ENCODE results near the gene FMNL2.

The FMNL2 gene

DNA sequence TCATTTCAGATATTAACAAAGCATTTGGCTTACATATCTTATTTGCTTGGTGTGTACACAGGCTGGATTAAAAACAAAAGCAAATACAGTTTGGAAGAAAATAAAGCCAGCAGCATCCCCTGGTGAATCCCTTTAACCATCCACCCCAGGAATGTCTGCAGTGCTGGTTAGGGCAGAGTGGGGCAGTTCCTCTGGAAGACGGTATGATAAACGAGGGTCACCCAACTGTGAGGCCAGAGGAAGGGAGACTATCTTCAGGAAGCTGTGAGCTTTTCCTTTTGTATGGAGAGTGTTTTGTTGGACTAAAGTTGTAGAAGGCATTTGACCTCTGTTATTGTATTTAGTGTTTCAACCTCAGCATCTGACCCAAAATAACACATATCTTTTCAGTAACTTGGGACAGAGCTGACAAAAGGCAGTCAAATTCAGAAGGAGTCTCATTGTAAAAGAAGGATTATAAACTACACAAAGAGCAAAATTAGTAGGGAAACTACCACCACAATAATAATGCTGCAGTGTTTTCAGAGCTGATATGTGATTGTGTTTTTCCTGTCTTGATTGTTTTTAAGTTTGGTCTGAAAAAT, 159.1 kb downstream of the FMNL2 start:
- DNase-seq (ENCODE audit: low read depth in 2 of 2): no peak

DNA sequence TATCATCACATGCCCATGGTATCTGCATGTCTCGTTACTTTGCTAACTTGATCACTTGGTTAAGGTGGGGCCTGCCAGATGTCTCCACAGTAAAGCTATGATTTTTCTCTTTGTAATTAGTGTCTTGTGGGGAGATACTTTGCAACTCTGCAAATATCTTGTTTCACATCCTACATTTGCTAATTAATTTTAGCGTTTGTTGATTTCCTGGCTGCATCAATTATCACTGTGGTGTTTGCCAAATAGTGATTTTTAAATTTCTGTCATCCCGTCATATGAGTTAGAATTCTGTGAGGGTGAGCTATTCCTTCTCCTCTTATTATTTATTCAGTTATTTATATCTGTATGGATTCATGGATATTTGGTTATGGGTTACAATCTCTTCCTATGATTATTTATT, 161.4 kb downstream of the FMNL2 start:
- DNase-seq (ENCODE audit: low read depth in 2 of 2): no peak

DNA sequence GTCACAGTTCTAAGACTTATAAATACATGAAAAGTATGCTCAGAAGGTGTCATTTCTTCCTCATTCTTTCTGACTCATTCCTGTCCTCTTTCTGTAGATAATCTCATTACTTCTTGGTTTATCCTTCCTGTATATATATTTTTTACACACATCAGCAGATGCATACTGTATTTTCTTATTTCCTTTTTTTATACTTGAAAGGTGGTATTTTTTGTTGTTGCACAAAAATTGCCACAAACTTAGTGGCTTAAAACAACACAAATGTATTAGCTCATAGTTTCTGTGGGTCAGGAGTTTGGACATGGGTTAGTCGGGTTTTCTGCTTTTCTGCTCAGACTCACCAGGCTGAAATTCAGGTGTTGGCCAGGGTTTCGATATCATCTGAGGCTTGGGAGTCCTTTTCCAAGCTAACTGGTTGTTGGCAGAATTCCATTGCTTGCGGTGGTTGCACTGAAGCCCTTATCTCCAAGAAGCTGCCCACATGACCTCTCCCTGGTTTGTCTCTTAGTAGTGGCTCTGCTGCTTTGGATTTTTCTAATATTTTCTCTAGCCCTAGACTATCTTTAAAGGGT, 162.6 kb downstream of the FMNL2 start:
- no peak for DNase-seq (ENCODE audit: low read depth in 2 of 2)

DNA sequence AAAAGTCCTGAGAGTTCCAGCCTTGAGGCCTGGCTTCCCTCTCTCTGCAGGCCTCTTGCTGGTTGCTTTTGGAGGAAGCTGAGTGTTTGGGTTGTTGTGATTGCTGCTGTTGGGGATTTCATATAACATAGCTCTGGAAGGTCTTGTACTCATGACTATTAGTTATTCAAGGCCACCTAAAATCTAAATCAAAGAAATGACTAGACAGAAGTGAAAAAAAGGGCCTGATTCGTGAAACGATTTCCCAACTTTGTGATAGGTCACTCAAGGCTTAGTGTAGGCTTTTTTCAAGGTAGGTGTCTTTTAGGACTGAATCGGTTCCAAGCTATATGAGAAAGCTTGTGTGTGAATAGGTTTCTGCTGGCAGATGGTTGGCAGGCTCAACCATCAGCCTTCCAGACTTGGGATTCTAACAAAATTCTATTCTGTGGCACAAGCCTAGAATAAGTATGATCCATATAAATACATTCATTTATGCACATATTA, 164.4 kb downstream of the FMNL2 start:
- no peak for DNase-seq (ENCODE audit: low read depth in 2 of 2)

DNA sequence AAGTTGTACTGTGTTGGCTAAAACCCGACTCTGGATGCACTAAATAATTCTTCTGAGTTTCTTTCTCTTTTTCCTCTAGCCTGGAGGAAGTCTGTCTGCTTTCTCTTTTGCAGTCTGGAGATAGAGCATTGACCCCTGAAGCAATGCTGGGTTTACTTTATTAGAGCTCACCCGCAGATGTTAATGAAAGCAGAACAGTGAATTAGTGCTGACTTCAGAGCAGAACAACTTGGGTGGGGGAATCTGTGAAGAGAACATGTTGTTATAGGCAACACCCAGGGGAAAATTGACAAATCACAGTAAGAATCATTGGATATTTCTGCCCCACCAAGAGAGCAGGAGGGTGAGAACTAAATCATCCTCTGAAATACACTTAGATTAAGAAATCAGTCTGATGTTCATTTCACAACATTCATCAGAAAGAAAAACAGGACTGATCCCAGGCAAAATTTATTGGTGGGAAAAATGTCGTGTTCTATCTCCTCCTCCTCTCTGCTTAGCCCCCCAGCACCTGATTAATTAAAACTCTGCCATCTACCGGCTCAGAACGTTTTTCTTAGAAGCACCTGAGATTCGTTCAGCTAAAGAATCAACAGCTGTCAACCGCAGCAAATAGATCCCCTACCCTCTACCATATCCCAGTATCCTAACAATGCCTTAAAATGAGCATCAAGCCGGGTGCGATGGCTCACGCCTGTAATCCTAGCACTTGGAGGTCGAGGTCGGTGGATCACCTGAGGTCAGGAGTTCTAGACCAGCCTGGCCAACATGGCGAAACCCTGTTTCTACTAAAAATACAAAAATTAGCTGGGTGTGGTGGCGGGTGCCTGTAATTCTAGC, 165.1 kb downstream of the FMNL2 start:
- DNase-seq (ENCODE audit: low read depth in 2 of 2): no peak

DNA sequence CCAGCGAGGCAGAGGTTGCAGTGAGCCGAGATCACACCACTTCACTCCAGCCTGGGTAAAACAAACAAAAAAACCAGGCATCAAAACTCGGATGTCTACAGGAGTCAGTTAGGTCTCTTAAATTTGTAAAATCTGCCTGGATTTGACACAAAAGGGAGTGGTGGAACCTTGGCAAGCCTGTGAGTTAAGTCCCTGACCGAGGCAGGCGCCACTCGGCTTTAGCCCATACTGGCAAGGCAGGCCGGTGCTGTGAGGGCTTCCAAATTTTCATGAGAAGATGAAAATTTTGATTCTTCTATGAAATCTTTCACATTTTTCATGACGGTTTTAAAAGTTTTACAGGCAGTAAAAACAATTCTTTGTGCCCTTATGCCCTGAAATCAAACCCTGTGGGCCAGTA, 165.8 kb downstream of the FMNL2 start:
- DNase-seq (ENCODE audit: low read depth in 2 of 2): no peak

DNA sequence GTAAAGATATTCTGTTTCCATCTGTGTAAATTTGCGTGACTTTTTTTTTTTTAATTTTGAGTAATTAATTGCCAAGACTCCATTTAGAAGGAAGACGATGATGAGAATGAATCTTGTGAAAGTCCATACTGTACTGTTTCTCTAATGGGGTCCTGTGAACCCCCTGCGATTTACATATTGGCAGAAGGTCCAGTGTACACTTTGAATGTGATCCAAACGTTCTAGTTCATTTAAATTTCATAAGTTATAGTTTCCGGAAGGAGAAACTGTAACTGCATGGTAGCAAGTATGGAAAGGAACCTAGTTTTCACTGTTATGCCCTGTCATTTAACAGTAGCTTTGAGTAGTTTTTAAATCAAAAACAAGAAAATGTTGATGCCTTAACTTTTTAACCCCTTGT, 166.7 kb downstream of the FMNL2 start:
- DNase-seq (ENCODE audit: low read depth in 2 of 2): no peak

DNA sequence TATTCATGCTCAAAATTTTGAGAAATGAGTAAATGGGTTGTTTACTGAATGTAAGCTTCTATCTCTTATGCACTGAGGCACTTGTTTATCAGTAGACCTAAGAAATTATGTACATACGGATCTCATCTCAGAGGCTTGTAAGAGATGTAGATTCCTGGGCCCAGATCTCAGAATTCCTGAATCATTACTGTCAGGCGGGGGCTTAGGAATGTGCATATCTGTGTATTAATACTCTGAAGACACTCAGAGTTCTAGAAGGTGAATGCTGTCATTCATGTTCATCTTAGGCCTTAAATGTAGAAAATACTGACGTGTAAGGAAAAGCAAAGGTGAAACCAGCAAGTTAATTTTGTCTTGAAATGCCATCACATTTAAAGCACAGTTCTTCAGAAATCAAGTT, 169.6 kb downstream of the FMNL2 start:
- DNase-seq (ENCODE audit: low read depth in 2 of 2): no peak

DNA sequence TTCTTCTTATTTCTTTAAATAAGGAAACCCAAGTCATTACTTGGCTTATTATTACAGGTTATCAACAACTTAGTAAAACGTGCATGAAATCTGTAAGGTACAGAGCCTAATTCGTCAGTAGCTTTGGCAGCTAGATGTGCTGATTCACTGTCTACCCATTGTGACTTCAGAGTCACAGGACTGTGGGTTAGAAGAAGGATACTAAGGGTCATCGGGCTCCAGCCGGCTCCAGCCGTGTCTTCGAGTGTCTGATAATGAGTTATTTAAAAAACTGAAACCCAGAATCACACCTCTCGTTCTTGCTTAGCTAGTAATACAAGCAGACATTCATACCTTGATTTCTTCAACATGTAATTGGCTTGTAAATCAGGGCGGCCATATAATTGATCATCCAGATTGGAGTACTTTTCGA, 170.5 kb downstream of the FMNL2 start:
- DNase-seq (ENCODE audit: low read depth in 2 of 2): no peak

DNA sequence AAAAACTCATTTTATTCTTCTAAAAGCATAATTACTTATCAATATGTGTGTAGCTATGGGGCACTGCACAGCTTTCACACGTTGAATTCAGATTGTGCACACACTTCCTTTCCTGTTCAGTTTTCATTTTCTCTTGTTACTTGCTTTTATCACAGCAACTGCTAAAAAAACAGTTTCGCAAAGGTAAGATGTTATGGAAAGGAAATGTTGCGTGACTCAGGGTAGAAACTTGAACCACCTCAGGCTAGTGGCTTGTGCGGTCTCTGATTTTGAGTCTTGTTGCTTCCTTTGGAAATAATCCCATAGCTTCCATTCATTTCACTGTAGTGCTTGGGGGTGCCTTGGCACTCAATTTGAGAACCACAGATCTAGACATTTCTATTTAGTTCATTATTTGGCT, 171.9 kb downstream of the FMNL2 start:
- DNase-seq (ENCODE audit: low read depth in 2 of 2): no peak

DNA sequence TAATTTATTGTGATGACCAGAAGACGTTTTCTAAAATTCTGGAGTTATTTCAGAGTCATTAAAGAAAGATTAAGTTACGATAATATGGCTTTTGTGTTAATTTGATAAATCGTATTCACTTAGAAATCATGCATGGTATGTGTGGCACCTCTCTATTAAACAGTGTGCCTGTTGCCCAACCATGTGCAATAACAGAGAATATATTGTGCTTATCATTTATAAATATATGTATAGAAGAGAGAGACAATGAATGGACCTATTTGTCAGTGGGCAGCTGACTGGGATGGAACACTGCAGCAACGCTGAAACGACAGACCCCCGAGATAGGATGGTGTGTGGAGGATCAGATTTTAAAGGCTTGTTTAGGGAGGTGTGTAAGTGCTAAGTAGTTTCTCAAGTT, 172.9 kb downstream of the FMNL2 start:
- no peak for DNase-seq (ENCODE audit: low read depth in 2 of 2)

DNA sequence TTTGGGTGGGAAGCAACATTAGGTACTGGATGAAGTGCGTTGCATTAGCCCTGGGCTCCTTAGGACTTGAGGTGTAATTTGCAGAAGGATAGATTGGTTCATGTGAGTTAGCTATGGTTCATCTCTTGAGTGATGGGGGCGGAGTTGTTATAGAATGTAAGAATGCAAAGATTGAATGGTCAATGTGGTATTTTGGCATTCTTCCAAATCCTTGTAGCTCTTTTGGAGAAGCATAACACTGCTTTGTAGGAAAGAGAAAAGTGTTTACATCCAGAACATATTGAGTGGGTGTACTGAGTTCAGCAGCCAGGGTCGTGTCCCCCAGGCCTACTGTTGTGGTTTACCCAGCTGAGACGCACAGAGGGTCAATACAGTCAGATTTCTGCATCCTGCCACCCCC, 173.5 kb downstream of the FMNL2 start:
- no peak for DNase-seq (ENCODE audit: low read depth in 2 of 2)

DNA sequence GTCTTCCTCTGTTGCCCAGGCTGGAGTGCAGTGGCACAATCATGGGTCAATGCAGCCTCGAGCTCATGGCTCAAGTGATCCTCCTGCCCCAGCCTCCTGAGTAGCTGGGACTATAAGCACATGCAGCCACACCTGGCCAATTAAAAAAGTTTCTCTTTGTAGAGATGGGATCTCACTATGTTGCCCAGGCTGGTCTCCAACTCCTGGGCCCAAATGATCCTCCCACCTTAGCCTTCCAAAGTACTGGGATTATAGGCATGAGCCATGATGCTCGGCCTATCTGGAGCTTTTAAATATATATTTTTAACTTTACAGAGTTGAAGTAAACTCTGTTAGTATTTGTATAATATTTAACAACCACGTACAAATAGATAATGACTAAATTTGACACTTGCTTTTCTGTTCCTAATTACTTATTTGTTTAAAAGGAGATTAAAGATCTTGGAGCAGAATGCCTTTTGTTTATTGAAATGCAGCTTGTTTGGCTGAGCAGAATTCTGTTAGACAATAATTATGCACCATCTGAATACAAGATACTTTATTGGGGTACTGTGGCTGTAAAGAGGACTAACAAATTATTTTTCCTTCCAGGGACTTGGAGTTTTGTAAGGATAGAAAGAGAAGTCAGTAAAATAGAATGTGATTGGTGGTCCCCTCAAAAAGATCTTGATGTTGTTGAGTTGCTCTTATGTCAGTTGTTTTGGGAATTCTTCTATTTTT, 175.0 kb downstream of the FMNL2 start:
- DNase-seq (ENCODE audit: low read depth in 2 of 2): no peak

DNA sequence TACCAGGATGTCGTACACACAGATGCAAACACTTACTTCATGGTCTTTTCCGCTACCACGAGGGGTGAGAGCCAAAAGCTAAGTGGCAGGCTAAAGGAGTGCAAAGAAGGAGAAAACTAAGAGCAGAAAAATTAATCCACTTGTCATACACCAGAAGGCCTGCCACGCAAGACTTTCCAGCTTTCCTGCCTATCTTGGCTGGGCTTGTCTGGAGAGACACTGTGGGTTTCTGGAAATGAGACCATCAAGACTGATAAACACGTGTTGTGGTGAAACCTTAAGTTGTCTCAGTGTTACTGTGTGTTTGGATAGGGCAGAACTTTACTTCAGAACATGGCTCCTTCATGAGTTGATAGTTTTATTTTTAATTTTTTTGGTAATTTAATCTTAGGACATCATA, 175.6 kb downstream of the FMNL2 start:
- no peak for DNase-seq (ENCODE audit: low read depth in 2 of 2)

DNA sequence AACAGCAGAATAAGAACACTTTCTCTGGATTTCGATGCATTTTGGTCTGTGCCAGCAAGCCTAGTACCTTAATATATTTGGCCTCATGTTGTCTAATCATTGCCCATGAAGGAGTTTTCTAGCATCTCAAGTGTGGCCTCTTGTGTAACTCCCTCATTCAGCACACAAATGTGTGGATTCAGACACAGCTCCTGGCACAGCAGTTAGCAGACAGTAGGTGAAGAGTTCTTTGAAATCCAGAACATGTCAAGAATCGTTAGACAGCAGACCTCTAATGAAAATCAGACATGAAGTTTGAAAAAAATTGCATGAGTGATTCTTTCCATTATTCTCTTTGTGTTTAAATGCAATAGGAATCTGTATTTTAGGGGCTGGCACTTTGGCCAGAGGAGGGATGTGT, 177.0 kb downstream of the FMNL2 start:
- no peak for DNase-seq (ENCODE audit: low read depth in 2 of 2)

DNA sequence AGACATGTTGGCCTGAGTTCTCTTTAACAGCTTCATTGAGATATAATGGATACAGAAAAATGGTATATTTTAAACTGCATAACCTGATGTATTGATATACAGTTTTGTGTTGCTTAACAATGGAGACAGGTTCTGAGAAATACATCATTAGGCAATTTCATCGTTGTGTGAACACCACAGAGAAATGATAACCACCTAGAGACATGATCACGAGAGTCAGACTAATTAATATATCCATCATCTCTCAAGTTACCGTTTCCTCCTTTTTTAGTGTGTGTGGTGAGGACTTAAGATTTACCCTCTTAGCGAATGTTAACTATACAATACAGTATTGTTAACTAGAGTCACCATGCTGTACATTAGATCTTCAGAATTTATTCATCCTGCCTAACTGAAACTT, 178.1 kb downstream of the FMNL2 start:
- DNase-seq (ENCODE audit: low read depth in 2 of 2): no peak

DNA sequence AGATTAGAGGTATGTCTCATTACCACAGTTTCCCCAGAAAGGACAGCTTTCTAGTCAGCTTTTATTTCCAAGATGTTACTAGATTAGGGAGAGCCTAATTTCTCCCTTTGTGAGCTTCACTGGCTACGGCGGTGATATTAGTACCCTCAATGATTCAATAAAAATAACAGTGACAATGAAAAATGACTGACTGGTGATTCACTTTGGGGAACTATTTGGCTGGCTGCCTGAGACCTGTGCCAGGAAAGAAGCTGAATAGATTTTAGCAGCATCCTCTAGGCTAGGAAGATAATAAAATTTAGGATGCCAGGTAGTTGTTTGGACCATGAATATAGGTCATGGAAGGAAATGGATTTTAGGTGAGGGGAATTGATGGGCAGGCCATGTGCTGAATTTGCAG, 178.7 kb downstream of the FMNL2 start:
- DNase-seq (ENCODE audit: low read depth in 2 of 2): no peak

DNA sequence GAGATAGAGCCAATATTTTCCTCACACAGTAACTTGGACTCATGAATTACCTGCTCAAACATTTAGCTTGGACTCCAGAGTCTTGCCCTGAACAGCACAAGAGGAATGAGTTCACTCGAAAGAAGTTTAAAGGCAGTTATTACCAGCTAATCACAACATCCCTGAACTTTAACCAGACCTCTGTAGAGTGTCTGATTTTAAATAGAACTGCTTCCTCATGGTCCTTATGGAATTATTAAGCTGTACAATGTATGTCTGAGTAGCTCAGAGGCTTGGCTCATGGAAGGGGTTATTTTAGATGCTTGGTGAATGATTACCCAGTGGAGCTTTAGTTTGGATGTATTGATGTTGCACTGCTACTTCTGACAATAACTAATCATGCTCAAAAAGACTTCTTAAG, 183.1 kb downstream of the FMNL2 start:
- no peak for DNase-seq (ENCODE audit: low read depth in 2 of 2)

DNA sequence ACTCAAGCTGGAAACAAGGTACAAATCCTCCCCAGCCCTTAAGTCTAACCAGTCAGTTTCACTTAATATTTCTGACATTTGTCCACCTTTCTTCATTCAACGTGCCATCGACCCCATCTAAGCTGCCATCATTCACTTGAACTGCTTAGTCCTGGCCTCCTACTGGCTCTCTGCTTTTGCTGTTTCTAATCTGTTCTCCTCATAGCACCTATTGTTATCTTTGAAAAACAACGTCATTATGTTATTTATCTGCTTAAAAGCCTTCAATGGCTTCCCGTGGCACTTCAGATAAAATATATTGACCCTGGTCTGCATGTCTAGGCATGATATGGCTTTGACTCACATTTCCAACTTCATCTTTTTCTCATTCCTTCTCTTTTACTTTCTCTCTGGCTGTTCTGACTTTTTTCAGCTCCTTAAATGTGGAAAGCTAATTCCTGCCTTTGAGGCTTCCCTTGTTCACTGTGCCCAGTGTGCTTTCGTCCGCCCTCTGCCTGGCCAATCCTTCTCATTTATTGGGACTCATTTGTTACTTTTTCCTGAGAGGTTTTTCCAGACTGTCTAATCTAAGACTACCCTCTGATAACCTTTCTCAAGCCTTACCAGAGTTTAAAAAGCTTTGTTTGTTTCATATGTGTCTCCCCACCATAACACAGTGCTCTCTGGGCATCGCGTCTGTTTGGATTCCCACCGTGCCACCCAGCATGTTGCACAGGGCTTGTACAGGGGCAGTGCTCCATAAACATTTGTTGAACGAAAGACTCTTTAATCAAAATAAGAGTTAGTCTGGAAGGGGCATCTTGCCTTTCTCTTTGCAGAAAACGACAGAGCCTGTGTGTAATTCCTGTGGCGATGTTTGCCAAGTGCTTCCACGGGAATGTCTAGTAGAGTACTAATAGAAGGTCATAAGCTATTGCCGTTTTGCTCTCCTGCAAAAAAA, 183.9 kb downstream of the FMNL2 start:
- DNase-seq (ENCODE audit: low read depth in 2 of 2): no peak

DNA sequence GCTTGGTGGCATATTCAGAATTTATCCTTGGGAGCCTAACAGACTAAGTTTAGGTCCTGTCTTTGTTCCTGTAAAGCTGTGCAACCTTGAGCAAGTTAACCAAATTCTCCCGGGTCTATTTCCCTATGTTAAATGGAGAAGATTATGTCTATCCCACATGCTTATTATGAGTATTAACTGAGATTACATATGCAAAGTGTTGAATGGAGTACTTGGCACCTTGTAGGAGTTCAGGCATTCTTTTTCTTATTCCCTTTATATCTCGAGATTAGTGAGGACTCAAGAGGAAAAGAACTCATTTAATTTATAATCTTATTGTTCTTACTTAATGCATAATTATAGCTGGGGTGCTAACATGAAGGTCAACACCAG, 184.6 kb downstream of the FMNL2 start:
- no peak for DNase-seq (ENCODE audit: low read depth in 2 of 2)

DNA sequence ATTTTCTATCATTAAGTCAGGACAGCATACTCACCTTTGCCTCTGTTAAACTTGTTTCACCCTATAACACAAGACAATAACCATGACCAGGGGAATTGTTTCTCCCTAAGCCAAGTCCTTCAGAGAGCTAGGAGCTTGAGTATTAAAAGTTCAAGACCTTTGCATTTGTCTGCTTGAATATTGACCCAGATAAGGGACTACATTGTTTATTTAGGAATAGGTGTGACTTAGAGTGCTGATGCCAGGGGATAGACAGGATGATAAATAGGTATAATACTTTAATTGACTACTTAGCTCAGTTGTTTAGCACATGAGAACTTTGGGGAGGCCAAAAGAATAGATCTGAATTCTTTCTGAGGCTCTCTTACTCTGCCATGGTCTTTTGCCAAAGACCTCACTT, 185.8 kb downstream of the FMNL2 start:
- no peak for DNase-seq (ENCODE audit: low read depth in 2 of 2)

Data from stimulated activated CD8-positive, alpha-beta memory T cell treated with anti-CD3 and anti-CD28 coated beads, Interleukin-7, amount 100 ng/mL, for 4 hours (primary cell).